GM23248 (cell line): ENCODE results near the gene CNGB1. TPM values are rescaled to one million over a fixed set of nuclear protein-coding genes. Genes with fewer than 3 reads are reported as not detected.

ENCODE experiments used
- DNase-seq: peaks from one replicate; pipeline ENCODE4 v3.0.0-alpha.2; 2015
- H2AFZ ChIP-seq: fragments of 200-600 bp; sonication (generic); 2 replicates; pipeline ENCODE4 v1.6.1; 2016; ENCODE audit warnings: antibody characterized with exemption
- H3F3A ChIP-seq: fragments of 200-600 bp; sonication (generic); 2 replicates; pipeline ENCODE4 v1.6.1; 2016; ENCODE audit warnings: mild to moderate bottlenecking, antibody characterized with exemption, mixed run types; ENCODE audit not compliant: insufficient read depth
- H3K27ac ChIP-seq: fragments of 200-600 bp; sonication (generic); 2 replicates; pipeline ENCODE4 v1.5.1; 2016; ENCODE audit warnings: mild to moderate bottlenecking
- H3K27me3 ChIP-seq: fragments of 200-600 bp; sonication (generic); replicated peaks from 2 replicates; pipeline ENCODE4 v1.6.1; 2016; ENCODE audit warnings: mild to moderate bottlenecking; ENCODE audit not compliant: insufficient read depth
- H3K36me3 ChIP-seq: fragments of 200-600 bp; sonication (generic); 2 replicates; pipeline ENCODE4 v1.6.1; 2016; ENCODE audit warnings: low read depth, mild to moderate bottlenecking
- H3K4me1 ChIP-seq: fragments of 200-600 bp; sonication (generic); 2 replicates; pipeline ENCODE4 v1.6.1; 2016; ENCODE audit warnings: mild to moderate bottlenecking; ENCODE audit not compliant: insufficient read depth
- H3K4me2 ChIP-seq: fragments of 200-600 bp; sonication (generic); one replicate; pipeline ENCODE4 v1.6.1; 2016; ENCODE audit warnings: mild to moderate bottlenecking; ENCODE audit not compliant: unreplicated experiment
- H3K4me3 ChIP-seq: fragments of 200-600 bp; sonication (generic); 2 replicates; pipeline ENCODE4 v1.5.1; 2016; ENCODE audit warnings: mild to moderate bottlenecking
- H3K79me2 ChIP-seq: fragments of 200-600 bp; sonication (generic); 2 replicates; pipeline ENCODE4 v1.6.1; 2016; ENCODE audit warnings: mild to moderate bottlenecking; ENCODE audit not compliant: insufficient read depth
- H3K9ac ChIP-seq: fragments of 200-600 bp; sonication (generic); 2 replicates; pipeline ENCODE4 v1.6.1; 2016; ENCODE audit warnings: mild to moderate bottlenecking
- H3K9me2 ChIP-seq: fragments of 200-600 bp; sonication (generic); 2 replicates; pipeline ENCODE4 v1.6.1; 2016; ENCODE audit warnings: mixed run types, mild to moderate bottlenecking, moderate library complexity; ENCODE audit not compliant: insufficient read depth
- H3K9me3 ChIP-seq: fragments of 200-600 bp; sonication (generic); one replicate; pipeline ENCODE4 v1.6.1; 2017; ENCODE audit warnings: low read depth
- H4K20me1 ChIP-seq: fragments of 200-600 bp; sonication (generic); 2 replicates; pipeline ENCODE4 v1.6.0; 2016; ENCODE audit not compliant: insufficient read depth
- EZH2 ChIP-seq: fragments of 200-600 bp; sonication (generic); IDR thresholded peaks from 2 replicates; pipeline ENCODE4 v1.6.1; 2018; ENCODE audit warnings: antibody characterized with exemption, mild to moderate bottlenecking; ENCODE audit not compliant: insufficient read depth, poor library complexity, severe bottlenecking
- EZH2phosphoT487 ChIP-seq: fragments of 200-600 bp; sonication (generic); IDR thresholded peaks from 2 replicates; pipeline ENCODE4 v1.6.1; 2018; ENCODE audit warnings: antibody characterized with exemption, moderate library complexity, mild to moderate bottlenecking, low read depth; ENCODE audit not compliant: insufficient read depth
- WGBS, 2 experiments: methylation state at CpG; one replicate each; pipeline ENCODE4 v1.1.6; 2015 to 2017; ENCODE audit warnings: low lambda C conversion rate in 2 of 2, low coverage in 1 of 2; ENCODE audit errors: missing lambda C conversion rate in 2 of 2; 5-methylcytosine and 5-hydroxymethylcytosine counted together
- in situ Hi-C: fragments of 300-500 bp; cut with MboI; formaldehyde crosslinking; loops from 2 replicates; pipeline ENCODE4 v1.15.0; 2020
- polyA plus RNA-seq: library from polyadenylated mRNA; unstranded; fragments of >200 nt; fragmentation: Nextera tagmentation; extraction: Ambion mirVana; gene quantifications from 2 replicates; pipeline ENCODE4 v1.2.1, GENCODE V29; 2016
- total RNA-seq: library from RNA; depleted of rRNA; stranded (reverse); fragments of >200 nt; shearing (Covaris generic); gene quantifications from 2 replicates; pipeline ENCODE4 v1.2.3, GENCODE V29; 2014

The CNGB1 gene
- total and polyA plus RNA-seq, 2 experiments from 2014 or later, result not detected

DNA sequence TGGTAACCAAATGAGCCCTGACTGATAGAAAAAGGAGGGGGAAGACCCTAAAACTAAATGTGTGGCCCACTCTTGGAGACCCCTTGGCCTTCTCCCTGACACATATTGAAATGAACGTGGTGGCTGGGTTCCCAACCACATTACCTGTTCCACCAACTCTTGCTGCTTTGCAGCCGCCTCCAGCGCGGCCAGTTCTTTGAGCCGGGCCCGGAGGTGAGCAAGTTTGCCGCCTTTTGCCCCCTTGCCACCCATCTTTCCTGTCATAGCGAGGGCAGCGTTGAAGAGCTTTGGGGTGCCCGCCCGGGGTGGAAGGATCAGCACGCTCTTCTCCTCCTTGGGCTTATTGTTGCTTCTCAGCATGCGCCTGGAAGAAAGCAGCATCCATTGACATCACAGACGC is 83.2 kb downstream of the CNGB1 start:
- peaks cover 11% of the 10 kb centered on the region for H3K4me1 ChIP-seq
- H3K4me2 ChIP-seq, result no peak overlapping the region

DNA sequence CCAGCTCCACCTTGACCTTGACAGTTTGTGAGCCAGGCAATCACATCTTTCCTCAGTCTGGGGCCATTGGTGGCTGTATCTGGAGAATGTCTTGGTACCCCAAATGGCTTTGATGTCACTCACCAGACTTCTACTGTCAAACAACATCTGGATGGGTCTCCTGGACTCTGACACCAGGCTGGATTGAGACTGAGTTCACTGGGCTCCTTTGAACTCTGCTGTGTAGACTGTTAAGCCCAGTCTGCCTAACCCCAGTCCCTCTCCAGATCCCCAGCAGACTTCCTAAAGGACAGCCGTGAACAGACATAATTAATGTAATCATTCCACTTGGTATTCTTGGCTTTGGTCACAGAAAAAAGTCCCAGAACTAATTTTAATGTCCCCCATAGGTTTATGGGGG is 84.5 kb downstream of the CNGB1 start:
- 89 to 100% methylated on average over 1 of the region's 1 CpG for WGBS, 2 experiments
- no peaks in the 10 kb centered on the region for H3K79me2 ChIP-seq
- no peaks in the 10 kb centered on the region for H3K36me3 ChIP-seq
- peaks cover 16% of the 10 kb centered on the region for H3K4me1 ChIP-seq
- TF ChIP-seq EZH2phosphoT487, result no peak
- no peak for DNase-seq
- H3K27ac ChIP-seq, result no peak overlapping the region
- H3K4me3 ChIP-seq, result no peak overlapping the region
- H4K20me1 ChIP-seq, result no peaks in the 10 kb centered on the region
- no peak overlapping the region for H3K4me2 ChIP-seq
- H2AFZ ChIP-seq, result no peak overlapping the region
- H3K9me3 ChIP-seq, result no peaks in the 10 kb centered on the region
- peaks cover 11% of the 10 kb centered on the region; the same call in 1 of the 2 replicates for H3F3A ChIP-seq
- in situ Hi-C loops, result no loop called here
- peaks cover 31% of the 10 kb centered on the region for H3K27me3 ChIP-seq
- no peak overlapping the region for H3K9ac ChIP-seq
- H3K9me2 ChIP-seq, result no peaks in the 10 kb centered on the region

More for the DNA sequence above, 83.2 kb downstream of the CNGB1 start:
- Histone ChIP-seq H3K9me3 (no peaks in the 10 kb centered on the region), H3F3A (peaks cover 11% of the 10 kb centered on the region; the same call in 1 of the 2 replicates), H4K20me1 (no peaks in the 10 kb centered on the region), H3K79me2 (no peaks in the 10 kb centered on the region), H3K9ac (no peak overlapping the region), H3K27ac (no peak overlapping the region), H3K27me3 (peaks cover 25% of the 10 kb centered on the region), H3K4me3 (no peak overlapping the region), H2AFZ (no peak overlapping the region), H3K36me3 (no peaks in the 10 kb centered on the region), H3K9me2 (no peaks in the 10 kb centered on the region)
- TF ChIP-seq EZH2phosphoT487 (no peak), EZH2 (no peak)
- WGBS, 2 experiments, result 88 to 89% methylated on average over 14 of the region's 14 CpGs
- in situ Hi-C loops, result no loop called here
- DNase-seq, result no peak

DNA sequence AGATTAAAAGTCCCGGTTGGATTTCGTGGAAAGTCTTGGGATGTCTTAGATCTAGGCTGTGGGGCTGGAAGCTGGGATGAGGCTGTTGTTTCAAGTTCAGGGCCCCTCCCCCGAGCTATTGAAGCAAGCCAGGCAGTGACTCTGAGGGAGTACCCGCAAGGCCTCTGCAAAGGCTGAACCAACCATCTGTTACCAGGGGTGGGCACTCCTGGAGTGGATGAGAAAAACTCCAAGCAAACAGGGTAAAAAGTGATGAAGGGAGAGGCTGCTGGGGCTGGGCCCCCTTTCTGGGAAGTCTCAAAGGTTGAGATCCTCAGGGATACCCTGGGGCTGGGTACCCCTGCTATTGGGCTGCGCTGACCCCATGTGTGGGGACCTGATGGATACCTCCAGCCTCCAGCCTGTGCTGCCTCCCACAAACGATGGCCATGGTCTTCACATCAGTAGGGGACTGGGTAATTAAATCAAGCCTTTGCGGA is 86.2 kb downstream of the CNGB1 start:
- no peak overlapping the region for H2AFZ ChIP-seq
- H3K27ac ChIP-seq, result no peak overlapping the region
- peaks cover 37% of the 10 kb centered on the region for H3K27me3 ChIP-seq
- no peaks in the 10 kb centered on the region for H3K9me3 ChIP-seq
- no peak for TF ChIP-seq EZH2
- TF ChIP-seq EZH2phosphoT487, result no peak
- no peaks in the 10 kb centered on the region for H4K20me1 ChIP-seq
- in situ Hi-C loops, result no loop called here
- WGBS, 2 experiments, result 48 to 50% methylated on average over 7 of the region's 7 CpGs
- no peaks in the 10 kb centered on the region for H3K79me2 ChIP-seq
- H3K4me2 ChIP-seq, result no peak overlapping the region
- H3K9ac ChIP-seq, result no peak overlapping the region
- H3K9me2 ChIP-seq, result no peaks in the 10 kb centered on the region
- 0 out of 2 replicates have a peak, but pooled peaks cover 6% of the 10 kb centered on the region for H3F3A ChIP-seq
- no peaks in the 10 kb centered on the region for H3K36me3 ChIP-seq
- no peak for DNase-seq
- no peak overlapping the region for H3K4me3 ChIP-seq
- peaks cover 7% of the 10 kb centered on the region; the same call in 1 of the 2 replicates for H3K4me1 ChIP-seq

DNA sequence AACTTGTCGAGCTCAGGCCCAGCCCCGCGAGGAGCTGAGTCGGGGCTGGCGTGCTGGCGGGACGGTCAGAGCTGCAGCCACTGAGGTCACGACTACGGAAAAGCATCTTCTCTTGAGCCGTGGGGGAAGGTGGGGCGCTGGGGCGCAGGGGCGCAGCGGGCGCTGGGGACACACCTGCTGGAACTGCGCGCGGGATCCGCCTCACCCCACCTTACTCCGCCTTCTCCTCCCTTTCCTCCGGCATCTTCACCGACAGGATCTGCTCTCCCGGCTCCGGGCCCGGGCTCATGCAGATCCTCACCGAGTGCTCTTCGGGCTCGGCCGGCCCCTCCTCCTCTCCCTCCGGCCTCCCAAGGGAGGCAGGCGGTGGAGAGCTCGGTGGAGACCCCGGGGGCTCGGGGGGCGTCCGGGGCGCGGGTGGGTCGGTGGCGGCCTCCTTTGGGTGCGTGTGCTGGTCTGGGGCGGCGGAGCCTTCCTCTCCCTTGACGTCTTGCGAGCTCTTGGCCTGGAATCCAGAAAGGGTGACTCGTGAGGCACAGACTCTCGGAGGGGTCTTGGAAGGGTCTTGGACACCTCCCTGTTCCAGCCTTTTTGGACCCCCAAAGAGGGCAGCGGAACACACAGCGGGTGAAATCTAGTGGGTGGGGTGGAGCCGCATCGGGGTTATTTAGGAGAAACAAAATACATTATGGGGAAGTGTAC is 86.8 kb downstream of the CNGB1 start:
- H3K4me1 ChIP-seq, result peaks cover 7% of the 10 kb centered on the region; the same call in 1 of the 2 replicates
- peaks cover 37% of the 10 kb centered on the region for H3K27me3 ChIP-seq
- no peaks in the 10 kb centered on the region for H3K36me3 ChIP-seq
- 0 out of 2 replicates have a peak, but pooled peaks cover 4% of the 10 kb centered on the region for H3F3A ChIP-seq
- H3K9me3 ChIP-seq, result no peaks in the 10 kb centered on the region
- no peak overlapping the region for H3K4me3 ChIP-seq
- H3K79me2 ChIP-seq, result no peaks in the 10 kb centered on the region
- H3K9ac ChIP-seq, result no peak overlapping the region
- H2AFZ ChIP-seq, result no peak overlapping the region
- TF ChIP-seq EZH2phosphoT487 (no peak), EZH2 (no peak)
- no peak overlapping the region for H3K27ac ChIP-seq
- no peaks in the 10 kb centered on the region for H3K9me2 ChIP-seq
- 23 to 37% methylated on average over 20 to 43 of the region's 51 CpGs for WGBS, 2 experiments
- no peak overlapping the region for H3K4me2 ChIP-seq
- in situ Hi-C loops, result no loop called here
- H4K20me1 ChIP-seq, result no peaks in the 10 kb centered on the region
- DNase-seq, result no peak
